ENCODE results near the gene DLG5.
A peak's percentile ranks its signal among the peaks of the same experiment; 100 is the strongest.

The DLG5 gene

GRCh38 chr10:77837248-77837924 lies 89.2 kb downstream of the DLG5 start:
- peak; percentile 50 for DNase-seq

GRCh38 chr10:77836299-77836820 lies 90.2 kb downstream of the DLG5 start:
- DNase-seq = peak; percentile 61

- DNase-seq = no peak
Measured at GRCh38 chr10:77835669-77836086, 90.9 kb downstream of the DLG5 start.

- no peak for DNase-seq
Measured at GRCh38 chr10:77834943-77835668, 91.4 kb downstream of the DLG5 start.

GRCh38 chr10:77834540-77834939 lies 92.0 kb downstream of the DLG5 start:
- DNase-seq = no peak

GRCh38 chr10:77833792-77834191 lies 92.8 kb downstream of the DLG5 start:
- DNase-seq = no peak

- DNase-seq = no peak
Measured at GRCh38 chr10:77833225-77833624, 93.3 kb downstream of the DLG5 start.

- peak; percentile 25 for DNase-seq
Measured at GRCh38 chr10:77832238-77832637, 94.3 kb downstream of the DLG5 start.

GRCh38 chr10:77829356-77829755 lies 97.2 kb downstream of the DLG5 start:
- DNase-seq = no peak

- DNase-seq = no peak
Measured at GRCh38 chr10:77828377-77828776, 98.2 kb downstream of the DLG5 start.

- DNase-seq = no peak
Measured at GRCh38 chr10:77827366-77827765, 99.2 kb downstream of the DLG5 start.

GRCh38 chr10:77825965-77826364 lies 100.6 kb downstream of the DLG5 start:
- no peak for DNase-seq

GRCh38 chr10:77824908-77825307 lies 101.6 kb downstream of the DLG5 start:
- no peak for DNase-seq

GRCh38 chr10:77823811-77824542 lies 102.6 kb downstream of the DLG5 start:
- DNase-seq = no peak

GRCh38 chr10:77821551-77821950 lies 105.0 kb downstream of the DLG5 start:
- no peak for DNase-seq

GRCh38 chr10:77821036-77821435 lies 105.5 kb downstream of the DLG5 start:
- no peak for DNase-seq

GRCh38 chr10:77820349-77820748 lies 106.2 kb downstream of the DLG5 start:
- no peak for DNase-seq

- no peak for DNase-seq
Measured at GRCh38 chr10:77819210-77820112, 107.1 kb downstream of the DLG5 start.

GRCh38 chr10:77818378-77818777 lies 108.2 kb downstream of the DLG5 start:
- DNase-seq = no peak

- DNase-seq = no peak
Measured at GRCh38 chr10:77817541-77817940, 109.0 kb downstream of the DLG5 start.

- DNase-seq = no peak
Measured at GRCh38 chr10:77816311-77816710, 110.2 kb downstream of the DLG5 start.

- no peak for DNase-seq
Measured at GRCh38 chr10:77812741-77813140, 113.8 kb downstream of the DLG5 start.
